WERI-Rb-1 (cell line): Measurements from ENCODE around the gene G6PC1.
"Not testable (repeated sequence)": the region's sequence is repeated elsewhere in the genome, so short reads cannot be mapped to it uniquely, and the experiment has no call there.

Source experiments
- DNase-seq: peaks from one replicate; pipeline ENCODE4 v3.0.0-alpha.2; 2020
- H3K27ac ChIP-seq: fragments of 250-450 bp; sonication (Bioruptor Pico); 2 replicates; pipeline ENCODE4 v1.5.1; 2020; ENCODE audit warnings: mild to moderate bottlenecking, moderate library complexity
- H3K27me3 ChIP-seq: fragments of 250-450 bp; sonication (Bioruptor Pico); 2 replicates; pipeline ENCODE4 v1.5.1; 2021; ENCODE audit warnings: mild to moderate bottlenecking, low read depth, moderate library complexity; ENCODE audit not compliant: insufficient read depth, severe bottlenecking
- H3K36me3 ChIP-seq: fragments of 250-450 bp; sonication (Bioruptor Pico); 2 replicates; pipeline ENCODE4 v1.5.1; 2020; ENCODE audit warnings: mild to moderate bottlenecking, moderate library complexity
- H3K4me3 ChIP-seq: 2 replicates; pipeline ENCODE4 v1.5.1; 2011; ENCODE audit warnings: low read depth, mild to moderate bottlenecking, control low read depth, low read length
- H3K9me3 ChIP-seq: fragments of 250-450 bp; sonication (Bioruptor Pico); 2 replicates; pipeline ENCODE4 v1.5.1; 2021; ENCODE audit warnings: mild to moderate bottlenecking, moderate library complexity; ENCODE audit not compliant: severe bottlenecking
- CTCF ChIP-seq: IDR thresholded peaks from 2 replicates; pipeline ENCODE4 v1.5.1; 2011; ENCODE audit warnings: low read depth, mild to moderate bottlenecking, control low read depth, inconsistent platforms, low read length

Gene G6PC1

GRCh38 chr17:42853968-42854790 lies 46.4 kb upstream of the G6PC1 start:
- H3K36me3 ChIP-seq, result no peaks in the 10 kb centered on the region
- H3K9me3 ChIP-seq, result no peaks in the 10 kb centered on the region
- TF ChIP-seq CTCF, result no peak
- no peak overlapping the region for H3K4me3 ChIP-seq
- H3K27ac ChIP-seq, result no peak overlapping the region
- no peak for DNase-seq
- no peaks in the 10 kb centered on the region for H3K27me3 ChIP-seq

DNA sequence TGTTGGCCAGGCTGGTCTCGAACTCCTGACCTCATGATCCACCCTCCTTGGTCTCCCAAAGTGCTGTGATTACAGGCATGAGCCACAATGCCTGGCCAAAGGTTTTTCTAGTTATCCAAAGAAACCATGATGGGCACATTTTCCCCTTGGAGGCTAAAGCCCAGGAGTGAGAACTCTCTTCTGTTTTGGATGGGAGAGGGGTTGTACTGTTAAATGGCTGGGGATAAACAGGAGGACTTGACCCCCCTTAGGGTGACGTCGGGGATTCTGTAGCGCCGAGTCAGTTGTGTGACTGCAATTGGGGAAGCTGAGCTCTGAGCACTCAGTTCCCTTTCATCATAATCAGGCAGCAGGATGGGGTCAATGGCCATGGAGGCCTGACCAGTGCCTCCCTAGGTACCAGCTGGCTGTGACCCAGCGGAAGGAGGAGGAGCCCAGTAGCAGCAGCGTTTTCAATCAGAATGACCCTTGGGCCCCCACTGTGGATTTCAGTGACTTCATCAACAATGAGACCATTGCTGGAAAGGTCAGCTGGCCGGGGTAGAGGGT lies 45.5 kb upstream of the G6PC1 start:
- no peak overlapping the region for H3K4me3 ChIP-seq
- TF ChIP-seq CTCF, result no peak
- no peaks in the 10 kb centered on the region for H3K9me3 ChIP-seq
- no peaks in the 10 kb centered on the region for H3K36me3 ChIP-seq
- no peak overlapping the region for H3K27ac ChIP-seq
- no peaks in the 10 kb centered on the region for H3K27me3 ChIP-seq
- DNase-seq, result no peak

- H3K36me3 ChIP-seq, H3K4me3 ChIP-seq, H3K27me3 ChIP-seq, H3K27ac ChIP-seq, H3K9me3 ChIP-seq: not testable (repeated sequence)
- peak; percentile 61 for DNase-seq
Observed at GRCh38 chr17:42856093-42856492, 44.5 kb upstream of the G6PC1 start.

GRCh38 chr17:42856516-42856915 lies 44.1 kb upstream of the G6PC1 start:
- DNase-seq, H3K9me3 ChIP-seq, H3K27ac ChIP-seq, H3K27me3 ChIP-seq, H3K4me3 ChIP-seq, H3K36me3 ChIP-seq: not testable (repeated sequence)

- no peak overlapping the region for H3K4me3 ChIP-seq
- H3K9me3 ChIP-seq, result no peaks in the 10 kb centered on the region
- H3K36me3 ChIP-seq, result no peaks in the 10 kb centered on the region
- DNase-seq, result no peak
- H3K27me3 ChIP-seq, result no peaks in the 10 kb centered on the region
- no peak overlapping the region for H3K27ac ChIP-seq
- no peak for TF ChIP-seq CTCF
Observed at GRCh38 chr17:42857389-42857788, 43.2 kb upstream of the G6PC1 start.

- H3K36me3 ChIP-seq, result no peaks in the 10 kb centered on the region
- peaks cover 12% of the 10 kb centered on the region for H3K9me3 ChIP-seq
- no peak overlapping the region for H3K4me3 ChIP-seq
- no peak for DNase-seq
- no peaks in the 10 kb centered on the region for H3K27me3 ChIP-seq
- no peak overlapping the region for H3K27ac ChIP-seq
- TF ChIP-seq CTCF, result no peak
Observed at GRCh38 chr17:42865638-42866094, 34.9 kb upstream of the G6PC1 start.
